CD4-positive, alpha-beta T cell (primary cell): ENCODE measurements around the gene ACER3. TPM values are rescaled to one million over a fixed set of nuclear protein-coding genes. Genes with fewer than 3 reads are reported as not detected.
"Not testable (repeated sequence)": the region's sequence is repeated elsewhere in the genome, so short reads cannot be mapped to it uniquely, and the experiment has no call there.

Experiments
- ATAC-seq: fragments of 200-7000 bp; cut with Tn5 transposase; one replicate; pipeline ENCODE4 v1.10.0; 2022; ENCODE audit warnings: mild to moderate bottlenecking; ENCODE audit not compliant: poor library complexity
- CTCF ChIA-PET: fragments of 350-600 bp; sonication (Branson Sonifier 250); formaldehyde crosslinking; loops from one replicate; lab custom pipeline; 2021; ENCODE audit warnings: antibody characterized with exemption, inconsistent platforms; lab: Charles Lee
- POLR2A ChIA-PET: fragments of 350-600 bp; sonication (Branson Sonifier 250); formaldehyde crosslinking; loops from one replicate; lab custom pipeline; 2021; ENCODE audit warnings: antibody characterized with exemption, inconsistent platforms; lab: Charles Lee
- DNase-seq, 14 experiments: peaks; one replicate each; pipeline ENCODE4 v3.0.0-alpha.2; 2013 to 2020; ENCODE audit warnings: mixed read lengths in 2 of 14
- H3K27ac ChIP-seq, 2 donors: one replicate each; pipeline versions ENCODE4 v1.5.1 to v1.7.0; 2013; ENCODE audit warnings: low read length in 2 of 2, low read depth in 1 of 2, mild to moderate bottlenecking in 1 of 2
- H3K27me3 ChIP-seq, 2 experiments: 1 replicate in 1 of 2; 2 replicates in 1 of 2; pipeline versions ENCODE4 v1.6.1 to v1.7.0; 2013; ENCODE audit warnings: low read length in 2 of 2, control low read depth in 1 of 2, mild to moderate bottlenecking in 1 of 2, moderate library complexity in 1 of 2; ENCODE audit not compliant: insufficient read depth in 2 of 2, control insufficient read depth in 1 of 2
- H3K36me3 ChIP-seq: one replicate; pipeline ENCODE4 v1.6.1; 2013; ENCODE audit warnings: low read length, control low read depth; ENCODE audit not compliant: insufficient read depth
- H3K4me1 ChIP-seq: one replicate; pipeline ENCODE4 v1.6.1; 2013; ENCODE audit warnings: low read length, control low read depth; ENCODE audit not compliant: insufficient read depth
- H3K4me3 ChIP-seq: one replicate; pipeline ENCODE4 v1.5.1; 2013; ENCODE audit warnings: mild to moderate bottlenecking, low read length, moderate library complexity
- H3K9me3 ChIP-seq, 2 experiments: 1 replicate in 1 of 2; 2 replicates in 1 of 2; pipeline versions ENCODE4 v1.6.1 to v1.7.0; 2013; ENCODE audit warnings: low read length in 2 of 2, mild to moderate bottlenecking in 2 of 2, control low read depth in 1 of 2, moderate library complexity in 1 of 2; ENCODE audit not compliant: control insufficient read depth in 1 of 2, insufficient read depth in 1 of 2
- H3K27ac Mint-ChIP-seq: one replicate; pipeline ENCODE4 v1.8.0; 2020; ENCODE audit warnings: mixed read lengths
- H3K27me3 Mint-ChIP-seq: one replicate; pipeline ENCODE4 v1.8.0; 2021; ENCODE audit warnings: mixed read lengths
- H3K36me3 Mint-ChIP-seq: one replicate; pipeline ENCODE4 v1.8.0; 2021; ENCODE audit warnings: low read depth, mixed read lengths
- H3K4me1 Mint-ChIP-seq: one replicate; pipeline ENCODE4 v1.8.0; 2021; ENCODE audit warnings: low read depth, mixed read lengths
- H3K4me3 Mint-ChIP-seq: one replicate; pipeline ENCODE4 v1.8.0; 2020; ENCODE audit warnings: mild to moderate bottlenecking, mixed read lengths
- H3K9me3 Mint-ChIP-seq: one replicate; pipeline ENCODE4 v1.8.0; 2020; ENCODE audit warnings: mixed read lengths
- intact Hi-C, 2 experiments: fragments of 100-400 bp; cut with DNase I in 1 of 2; cut with micrococcal nuclease in 1 of 2; formaldehyde crosslinking; loops; one replicate each; pipeline versions ENCODE4 v1.15.1 to v1.9.0; 2023 to 2025; cut with DNase I, micrococcal nuclease
- total RNA-seq, 174 experiments: library from RNA in 2 of 174; stranded (reverse) in 2 of 174; gene quantifications; one replicate each; pipeline ENCODE4 v1.2.3 and lab custom pipeline; 2021 to 2026
- TF ChIP-seq, protein P1 (sequence below): fragments of 200-600 bp; IDR thresholded peaks from one replicate; pipeline ENCODE4 v1.8.0; 2022; ENCODE audit warnings: antibody characterized with exemption, mild to moderate bottlenecking

Gene ACER3
- total RNA-seq, 2 experiments from 2014 or later, result 6.4 to 7.0 TPM

DNA sequence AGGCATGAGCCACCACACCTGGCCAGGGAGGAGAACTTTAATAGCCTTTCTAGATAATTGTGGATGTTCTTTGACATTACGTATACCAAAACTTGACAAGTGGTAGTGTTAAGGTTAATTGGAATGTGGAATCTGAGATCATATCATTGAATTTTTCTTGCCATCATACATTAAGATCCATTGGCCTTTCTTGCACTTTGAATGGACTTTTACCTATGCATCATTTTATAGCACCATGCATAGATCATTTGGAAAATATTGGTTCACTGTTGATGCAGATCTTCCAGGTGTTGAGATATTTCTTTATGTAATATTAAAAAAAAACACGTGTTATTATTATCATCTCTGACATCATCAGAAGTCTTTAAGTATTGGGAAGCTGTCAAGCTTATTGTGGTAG, 36.5 kb downstream of the ACER3 start:
- peaks cover under 1% of the 10 kb centered on the region for H3K4me1 Mint-ChIP-seq
- TF ChIP-seq, protein P1, sequence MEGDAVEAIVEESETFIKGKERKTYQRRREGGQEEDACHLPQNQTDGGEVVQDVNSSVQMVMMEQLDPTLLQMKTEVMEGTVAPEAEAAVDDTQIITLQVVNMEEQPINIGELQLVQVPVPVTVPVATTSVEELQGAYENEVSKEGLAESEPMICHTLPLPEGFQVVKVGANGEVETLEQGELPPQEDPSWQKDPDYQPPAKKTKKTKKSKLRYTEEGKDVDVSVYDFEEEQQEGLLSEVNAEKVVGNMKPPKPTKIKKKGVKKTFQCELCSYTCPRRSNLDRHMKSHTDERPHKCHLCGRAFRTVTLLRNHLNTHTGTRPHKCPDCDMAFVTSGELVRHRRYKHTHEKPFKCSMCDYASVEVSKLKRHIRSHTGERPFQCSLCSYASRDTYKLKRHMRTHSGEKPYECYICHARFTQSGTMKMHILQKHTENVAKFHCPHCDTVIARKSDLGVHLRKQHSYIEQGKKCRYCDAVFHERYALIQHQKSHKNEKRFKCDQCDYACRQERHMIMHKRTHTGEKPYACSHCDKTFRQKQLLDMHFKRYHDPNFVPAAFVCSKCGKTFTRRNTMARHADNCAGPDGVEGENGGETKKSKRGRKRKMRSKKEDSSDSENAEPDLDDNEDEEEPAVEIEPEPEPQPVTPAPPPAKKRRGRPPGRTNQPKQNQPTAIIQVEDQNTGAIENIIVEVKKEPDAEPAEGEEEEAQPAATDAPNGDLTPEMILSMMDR, result no peak
- ATAC-seq (no peak), DNase-seq (no peak)
- H3K4me3 Mint-ChIP-seq, result no peak overlapping the region
- no peaks in the 10 kb centered on the region for H3K9me3 ChIP-seq
- H3K36me3 Mint-ChIP-seq, result no peaks in the 10 kb centered on the region
- intact Hi-C loops, result no loop called here
- no peak overlapping the region for H3K4me3 ChIP-seq
- no peaks in the 10 kb centered on the region for H3K4me1 ChIP-seq
- no peaks in the 10 kb centered on the region for H3K27me3 Mint-ChIP-seq
- no peaks in the 10 kb centered on the region for H3K27me3 ChIP-seq
- ChIA-PET CTCF (no interaction called here), POLR2A (no interaction called here)
- H3K9me3 Mint-ChIP-seq, result no peaks in the 10 kb centered on the region
- no peaks in the 10 kb centered on the region for H3K36me3 ChIP-seq
- H3K27ac Mint-ChIP-seq, result no peak overlapping the region
- H3K27ac ChIP-seq, result no peak overlapping the region

DNA sequence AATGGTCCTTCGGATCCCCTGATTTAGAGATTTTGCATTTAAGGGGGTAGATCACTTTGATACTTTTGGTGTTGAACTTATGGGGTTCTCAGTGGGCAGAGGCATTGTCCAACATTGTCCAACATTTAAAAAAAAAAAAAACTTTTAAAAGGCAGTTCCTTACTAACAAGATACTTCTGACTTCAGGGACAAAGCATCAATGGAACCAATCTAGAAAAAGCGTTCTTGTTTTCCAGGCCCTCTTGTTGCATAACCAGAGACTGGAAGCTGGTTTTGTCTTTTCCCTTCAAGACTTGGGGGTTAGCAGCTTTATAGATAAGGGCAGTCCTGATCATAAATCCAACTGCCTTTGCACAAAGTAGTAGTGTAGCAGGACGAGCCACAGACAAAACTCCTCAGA, 40.4 kb downstream of the ACER3 start:
- ATAC-seq (no peak), DNase-seq (no peak)
- Histone ChIP-seq H3K4me3 (no peak overlapping the region), H3K27me3 (no peaks in the 10 kb centered on the region), H3K4me1 (no peaks in the 10 kb centered on the region), H3K27ac (no peak overlapping the region), H3K9me3 (no peaks in the 10 kb centered on the region), H3K36me3 (no peaks in the 10 kb centered on the region)
- H3K4me3 Mint-ChIP-seq, result no peak overlapping the region
- H3K27ac Mint-ChIP-seq, result no peak overlapping the region
- H3K9me3 Mint-ChIP-seq, result no peaks in the 10 kb centered on the region
- intact Hi-C loops, result no loop called here
- ChIA-PET POLR2A (no interaction called here), CTCF (no interaction called here)
- TF ChIP-seq, protein P1, result no peak
- peaks cover 9% of the 10 kb centered on the region for H3K36me3 Mint-ChIP-seq
- H3K27me3 Mint-ChIP-seq, result no peaks in the 10 kb centered on the region
- H3K4me1 Mint-ChIP-seq, result peaks cover 4% of the 10 kb centered on the region

- H3K27me3 ChIP-seq, H3K4me3 Mint-ChIP-seq, H3K4me1 Mint-ChIP-seq, H3K9me3 Mint-ChIP-seq, H3K36me3 ChIP-seq, H3K4me1 ChIP-seq, POLR2A ChIA-PET, H3K27ac ChIP-seq, H3K27me3 Mint-ChIP-seq, H3K27ac Mint-ChIP-seq, intact Hi-C loops, CTCF ChIA-PET, H3K36me3 Mint-ChIP-seq, H3K9me3 ChIP-seq, DNase-seq, ATAC-seq, H3K4me3 ChIP-seq: not testable (repeated sequence)
Measured at GRCh38 chr11:76901622-76902021, 40.9 kb downstream of the ACER3 start.
